ENCODE data around the gene USH1G.

USH1G gene

DNA sequence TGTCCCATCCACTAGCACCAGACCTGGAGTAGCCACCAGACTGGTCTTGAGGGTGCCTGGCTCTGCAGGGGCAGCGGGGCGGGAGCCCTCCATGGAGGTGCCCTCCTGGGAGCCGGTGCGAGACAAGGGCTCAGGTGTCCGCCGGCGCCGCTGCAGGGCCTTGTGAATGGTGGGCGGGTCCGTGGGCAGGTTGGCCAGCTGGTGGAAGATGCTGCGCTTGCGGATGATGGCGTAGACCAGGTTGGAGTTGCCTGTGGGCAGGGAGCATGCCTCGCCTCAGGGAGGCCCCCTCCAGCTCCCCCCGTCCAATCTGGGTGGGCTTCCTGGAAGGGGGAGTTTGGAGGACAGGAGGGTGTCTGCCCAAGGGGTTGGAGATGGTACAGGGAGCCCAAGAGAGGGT, 31.1 kb upstream of the USH1G start:
- DNase-seq (ENCODE audit: low read depth in 2 of 2), result no peak

DNA sequence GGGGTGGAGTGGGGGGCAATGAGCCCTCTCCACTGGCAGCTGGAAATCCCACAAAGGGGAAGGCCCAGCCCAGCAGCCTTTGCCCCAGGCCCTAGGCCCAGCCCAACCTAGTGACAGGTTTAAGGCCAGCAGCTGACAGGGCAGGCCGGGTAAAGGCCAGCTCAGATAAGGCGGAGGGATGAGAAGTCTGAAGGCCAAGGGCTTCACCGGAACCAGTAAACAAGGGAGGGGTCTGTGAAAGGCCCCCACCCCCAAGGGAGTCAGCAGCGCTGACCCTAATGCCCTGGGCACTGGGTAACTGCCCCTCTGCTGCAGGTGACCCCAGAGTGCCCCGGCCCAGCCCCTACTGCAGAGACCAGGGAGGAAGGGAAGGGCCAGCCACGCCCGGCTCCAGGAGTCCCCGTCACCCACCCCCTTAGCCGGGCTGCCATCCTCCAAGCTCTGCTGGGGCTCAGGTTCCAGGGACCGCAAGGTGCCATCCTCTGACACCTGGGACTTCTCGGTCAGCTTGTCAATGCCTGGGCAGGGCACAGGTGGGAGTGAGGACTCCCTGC, 30.2 kb upstream of the USH1G start:
- DNase-seq (ENCODE audit: low read depth in 2 of 2), result no peak

DNA sequence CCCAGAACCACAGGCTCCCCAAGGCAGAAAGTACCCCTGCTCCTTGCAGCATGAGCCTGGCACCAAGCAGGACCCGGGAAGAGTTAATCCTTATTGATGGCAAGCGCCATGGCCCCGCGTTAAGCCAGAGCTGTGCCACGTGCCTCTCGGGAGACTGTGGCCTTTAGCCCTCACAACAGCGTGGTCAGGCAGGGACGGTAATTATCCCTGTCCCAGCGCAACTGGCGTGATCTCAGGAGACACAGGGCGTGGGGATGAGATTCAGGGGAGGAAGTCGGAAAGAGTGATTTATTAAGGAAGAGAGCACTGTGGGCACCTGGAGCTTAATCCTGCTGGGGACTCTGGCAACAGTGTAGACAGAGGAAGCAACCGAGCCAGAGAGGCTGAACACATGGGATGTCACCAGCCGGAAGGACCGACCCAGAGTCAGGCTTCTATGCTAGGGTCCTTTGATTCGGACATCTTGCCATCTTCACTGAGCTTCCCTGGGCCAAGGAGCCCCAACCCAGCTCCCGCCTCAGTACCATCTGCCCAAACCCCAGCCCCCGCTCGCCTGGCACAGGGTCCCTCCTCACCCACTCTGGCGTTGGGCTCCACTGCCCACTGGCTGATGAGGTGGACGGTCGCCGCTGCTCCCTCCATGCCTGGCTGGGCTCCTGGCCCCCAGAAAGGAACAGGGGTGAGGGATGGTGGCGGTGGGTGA, 29.5 kb upstream of the USH1G start:
- no peak for DNase-seq (ENCODE audit: low read depth in 2 of 2)

DNA sequence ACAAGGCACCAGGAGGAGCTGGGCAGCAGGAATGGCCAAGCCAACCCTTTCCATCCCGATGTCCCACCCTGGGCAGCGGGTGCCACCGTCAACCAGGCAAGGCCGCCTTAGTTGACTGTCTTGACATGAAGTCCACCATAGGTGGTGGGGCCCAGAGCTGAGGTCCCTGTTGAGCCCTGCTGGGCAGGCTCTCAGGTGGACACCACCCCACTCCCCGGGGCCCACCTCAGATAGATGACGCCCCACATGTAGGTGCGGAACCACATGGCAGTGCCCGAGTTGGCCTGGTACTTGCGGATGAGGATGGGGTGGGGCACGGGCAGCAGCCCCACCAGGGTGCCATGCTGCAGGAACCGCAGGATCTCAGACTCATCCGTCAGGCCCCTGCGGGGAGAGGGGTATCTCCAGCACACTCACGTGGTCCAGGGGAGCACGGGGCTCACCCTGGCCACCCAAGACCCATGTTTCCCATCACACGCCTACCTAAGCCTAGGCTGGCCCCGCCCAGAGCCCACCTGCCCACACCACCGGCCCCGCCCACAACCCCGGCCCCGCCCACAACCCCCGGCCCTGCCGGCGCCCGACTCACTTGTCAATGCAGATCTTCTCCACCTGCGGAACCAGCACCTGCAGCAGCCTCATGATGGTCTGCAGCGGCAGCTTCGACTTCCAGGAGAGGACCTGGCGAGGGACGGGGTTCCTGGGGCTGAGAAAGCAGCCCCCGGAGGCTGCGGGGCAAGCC, 28.8 kb upstream of the USH1G start:
- no peak for DNase-seq (ENCODE audit: low read depth in 2 of 2)

DNA sequence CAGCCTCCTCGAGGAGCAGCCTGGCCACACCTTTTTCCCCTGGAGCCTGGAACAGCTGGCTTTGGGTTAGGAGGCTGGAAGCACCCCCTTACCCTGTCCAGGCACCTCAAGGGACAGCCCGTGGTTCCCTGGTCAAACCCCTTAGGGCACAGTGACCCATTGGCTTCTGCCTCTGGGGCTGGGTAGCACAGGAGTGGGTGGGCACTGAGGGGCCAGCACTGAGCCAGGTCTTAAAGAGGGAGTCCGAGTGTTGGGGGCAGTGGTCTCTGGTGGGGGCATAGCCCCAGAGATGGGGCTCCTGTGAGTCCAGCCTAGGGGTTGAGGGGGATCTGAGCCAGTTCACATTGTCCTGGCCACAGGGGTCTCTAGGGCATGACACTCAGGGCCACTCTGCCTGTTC, 28.0 kb upstream of the USH1G start:
- no peak for DNase-seq (ENCODE audit: low read depth in 2 of 2)

DNA sequence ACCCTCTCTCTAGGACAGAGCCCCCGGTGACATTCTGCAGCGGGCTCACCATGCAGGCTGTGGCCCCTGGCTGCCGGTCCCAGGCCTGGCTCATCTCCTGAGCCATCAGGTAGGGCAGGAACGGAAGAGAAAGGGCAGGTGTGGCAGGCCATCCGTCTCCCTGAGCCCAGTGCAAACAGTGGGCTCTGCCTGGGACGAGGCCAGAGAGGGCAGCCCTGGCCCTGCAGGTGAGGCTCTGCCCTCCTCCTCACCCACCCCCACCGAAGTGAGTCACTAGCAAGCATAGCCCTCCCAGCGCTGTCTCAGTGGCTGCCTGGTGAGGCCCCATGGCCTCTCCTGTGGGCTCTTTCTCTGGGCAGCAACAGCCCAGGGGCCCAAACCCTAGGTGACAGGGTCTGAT, 27.2 kb upstream of the USH1G start:
- no peak for DNase-seq (ENCODE audit: low read depth in 2 of 2)

DNA sequence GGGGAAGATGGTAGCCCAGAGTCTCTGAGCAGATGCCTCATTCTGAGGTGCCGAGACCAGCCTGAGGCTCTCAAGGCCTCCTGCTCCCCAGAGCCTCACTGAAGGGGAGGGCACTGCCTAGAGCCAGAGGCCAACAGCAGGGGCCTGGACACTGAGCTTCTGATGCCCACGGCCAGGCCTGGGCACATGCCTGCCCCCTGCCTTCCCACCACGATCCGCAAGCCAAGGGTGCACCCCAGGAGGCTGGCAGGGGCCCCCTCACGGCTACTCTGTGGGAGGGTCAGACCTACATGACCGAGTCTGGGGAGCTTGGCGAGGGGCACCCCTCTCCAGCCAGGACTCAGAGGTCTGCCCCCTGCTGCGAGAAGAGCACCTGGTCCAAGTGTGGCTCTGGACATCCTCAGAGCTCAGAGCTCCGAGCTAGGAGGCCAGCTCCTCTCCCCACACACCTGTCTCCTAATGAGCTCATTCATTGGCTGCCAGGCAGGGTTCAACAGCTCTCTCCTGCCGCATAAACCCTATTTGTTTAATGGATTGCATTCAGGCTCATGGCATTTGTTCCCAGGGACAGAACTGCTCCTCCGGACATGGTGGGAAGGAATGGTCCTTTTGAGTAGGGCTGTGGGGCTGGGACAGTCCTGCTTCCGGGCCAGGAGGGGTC, 26.5 kb upstream of the USH1G start:
- DNase-seq (ENCODE audit: low read depth in 2 of 2), result no peak

DNA sequence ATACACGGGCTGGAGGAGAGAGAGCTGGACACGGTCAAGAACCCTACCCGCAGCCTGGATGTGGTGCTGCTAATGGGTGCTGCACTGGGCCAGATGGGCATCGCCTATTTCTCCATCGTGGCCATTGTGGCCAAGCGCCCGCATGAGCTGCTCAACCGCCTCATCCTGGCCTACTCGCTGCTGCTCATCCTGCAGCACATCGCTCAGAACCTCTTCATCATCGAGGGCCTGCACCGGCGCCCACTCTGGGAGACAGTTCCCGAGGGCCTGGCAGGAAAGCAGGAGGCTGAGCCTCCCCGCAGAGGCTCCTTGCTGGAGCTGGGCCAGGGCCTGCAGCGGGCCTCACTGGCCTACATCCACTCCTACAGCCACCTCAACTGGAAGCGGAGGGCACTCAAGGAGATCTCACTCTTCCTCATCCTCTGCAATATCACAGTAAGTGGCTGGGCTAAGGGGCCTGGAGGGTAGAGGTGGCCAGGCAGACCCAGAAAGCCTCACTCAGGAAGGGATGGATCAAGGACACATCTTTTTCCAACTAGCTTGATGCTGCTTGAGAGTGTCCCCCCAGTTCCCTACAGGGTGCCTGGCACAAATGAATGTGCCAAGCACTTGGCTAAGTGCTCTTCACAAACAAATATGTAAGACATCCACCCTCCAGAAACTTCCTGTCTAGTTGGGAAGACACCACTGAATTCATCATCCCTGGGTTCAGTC, 24.1 kb upstream of the USH1G start:
- DNase-seq (ENCODE audit: low read depth in 2 of 2), result no peak

DNA sequence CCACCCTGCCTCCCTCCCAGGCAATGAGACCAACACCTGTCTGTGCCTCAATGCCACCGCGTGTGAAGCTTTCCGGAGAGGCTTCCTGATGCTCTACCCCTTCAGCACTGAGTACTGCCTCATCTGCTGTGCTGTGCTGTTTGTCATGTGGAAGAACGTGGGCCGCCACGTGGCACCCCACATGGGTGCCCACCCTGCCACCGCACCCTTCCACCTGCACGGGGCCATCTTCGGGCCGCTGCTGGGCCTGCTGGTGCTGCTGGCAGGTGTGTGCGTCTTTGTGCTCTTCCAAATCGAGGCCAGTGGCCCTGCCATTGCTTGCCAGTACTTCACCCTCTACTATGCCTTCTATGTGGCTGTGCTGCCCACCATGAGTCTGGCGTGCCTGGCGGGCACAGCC, 23.6 kb upstream of the USH1G start:
- no peak for DNase-seq (ENCODE audit: low read depth in 2 of 2)

DNA sequence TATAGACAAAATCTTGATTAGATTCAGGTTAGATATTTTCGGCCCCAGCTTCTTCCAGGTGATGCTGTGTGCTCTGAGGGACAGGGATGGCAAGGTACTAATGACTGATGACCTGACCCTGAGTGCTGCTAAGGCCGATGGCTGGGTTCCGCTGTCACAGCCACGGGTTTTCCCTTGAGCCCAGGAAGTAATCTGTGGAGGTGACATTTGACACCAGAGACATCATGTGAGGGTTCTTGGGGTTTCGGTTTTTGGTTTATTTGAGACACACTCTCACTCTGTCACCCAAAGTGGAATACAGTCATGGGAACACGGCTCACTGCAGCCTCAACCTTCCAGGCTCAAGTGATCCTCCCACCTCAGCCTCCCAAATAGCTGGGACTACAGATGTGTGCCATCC, 22.5 kb upstream of the USH1G start:
- DNase-seq (ENCODE audit: low read depth in 2 of 2), result no peak

DNA sequence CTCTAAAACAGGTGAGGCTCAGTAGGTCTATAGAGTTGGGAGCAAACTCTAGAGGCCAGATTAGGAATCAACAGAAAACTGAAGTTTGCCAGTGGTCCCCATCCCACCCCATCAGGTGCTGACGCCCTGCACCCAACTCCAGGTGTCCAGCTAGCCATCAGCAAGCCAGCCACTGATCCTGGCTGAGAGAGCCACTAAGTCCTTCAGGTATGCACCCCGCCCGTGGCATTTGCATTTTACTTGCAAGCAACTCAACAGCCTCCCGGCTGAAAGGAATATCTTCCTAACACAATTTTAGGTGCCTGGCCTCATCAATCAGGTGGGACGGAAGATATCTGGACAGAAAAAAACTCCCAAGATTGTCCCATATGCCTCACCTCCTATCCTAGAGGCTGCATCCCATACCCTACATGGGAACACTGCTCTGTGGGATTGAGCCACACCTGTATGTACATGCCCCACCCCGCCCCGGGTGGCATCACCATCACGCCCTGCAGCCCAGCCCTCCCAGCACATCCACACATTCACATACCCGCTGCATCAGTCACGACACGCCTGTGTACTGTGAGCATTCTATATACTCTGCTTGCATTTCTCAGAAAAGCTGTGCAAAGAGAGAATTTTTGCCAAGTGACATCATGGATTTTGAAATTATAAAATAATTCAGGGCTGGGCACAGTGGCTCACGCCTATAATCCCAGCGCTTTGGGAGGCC, 20.9 kb upstream of the USH1G start:
- DNase-seq (ENCODE audit: low read depth in 2 of 2), result no peak

DNA sequence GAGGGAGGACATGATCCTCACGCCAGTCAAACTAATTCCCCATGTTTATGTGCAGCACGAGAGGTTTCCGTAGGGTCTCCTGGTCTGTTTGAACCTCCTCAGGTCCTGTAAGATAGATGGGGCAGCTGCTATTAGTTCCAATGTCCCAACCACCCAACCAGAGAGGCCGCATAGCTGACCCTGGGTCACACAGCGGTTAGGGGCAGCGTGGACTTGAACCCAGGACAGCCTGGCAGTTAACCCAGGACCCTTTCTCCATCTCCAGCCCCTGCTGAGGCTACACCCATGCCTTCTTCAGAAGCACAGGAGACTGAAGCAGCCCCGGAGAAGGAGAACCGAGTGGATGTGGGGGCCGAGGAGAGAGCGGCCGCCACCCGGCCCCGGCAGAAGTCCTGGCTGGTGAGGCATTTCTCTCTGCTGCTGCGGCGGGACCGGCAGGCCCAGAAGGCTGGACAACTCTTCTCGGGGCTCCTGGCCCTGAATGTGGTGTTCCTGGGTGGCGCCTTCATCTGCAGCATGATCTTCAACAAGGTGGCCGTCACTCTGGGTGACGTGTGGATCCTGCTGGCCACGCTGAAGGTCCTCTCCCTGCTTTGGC, 18.2 kb upstream of the USH1G start:
- no peak for DNase-seq (ENCODE audit: low read depth in 2 of 2)

DNA sequence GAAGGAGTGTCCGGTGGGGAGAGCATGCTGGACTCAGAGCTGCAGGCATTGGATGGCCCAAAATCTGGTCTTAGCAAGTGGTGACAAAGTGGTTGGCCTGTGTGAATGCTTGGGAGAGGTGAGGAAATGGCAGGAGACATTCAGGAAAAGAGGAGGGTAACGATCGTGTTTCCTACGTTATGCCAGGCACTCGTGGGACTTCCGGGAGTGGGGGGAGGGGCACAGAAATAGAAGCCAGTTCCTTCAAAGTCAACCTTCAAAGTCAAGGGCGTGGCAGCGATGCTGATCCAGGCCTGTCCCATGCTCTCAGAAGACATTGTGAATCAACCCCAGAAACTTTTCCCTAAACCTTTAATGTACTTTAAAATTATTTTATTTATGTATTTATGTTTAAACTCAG, 16.5 kb upstream of the USH1G start:
- no peak for DNase-seq (ENCODE audit: low read depth in 2 of 2)

DNA sequence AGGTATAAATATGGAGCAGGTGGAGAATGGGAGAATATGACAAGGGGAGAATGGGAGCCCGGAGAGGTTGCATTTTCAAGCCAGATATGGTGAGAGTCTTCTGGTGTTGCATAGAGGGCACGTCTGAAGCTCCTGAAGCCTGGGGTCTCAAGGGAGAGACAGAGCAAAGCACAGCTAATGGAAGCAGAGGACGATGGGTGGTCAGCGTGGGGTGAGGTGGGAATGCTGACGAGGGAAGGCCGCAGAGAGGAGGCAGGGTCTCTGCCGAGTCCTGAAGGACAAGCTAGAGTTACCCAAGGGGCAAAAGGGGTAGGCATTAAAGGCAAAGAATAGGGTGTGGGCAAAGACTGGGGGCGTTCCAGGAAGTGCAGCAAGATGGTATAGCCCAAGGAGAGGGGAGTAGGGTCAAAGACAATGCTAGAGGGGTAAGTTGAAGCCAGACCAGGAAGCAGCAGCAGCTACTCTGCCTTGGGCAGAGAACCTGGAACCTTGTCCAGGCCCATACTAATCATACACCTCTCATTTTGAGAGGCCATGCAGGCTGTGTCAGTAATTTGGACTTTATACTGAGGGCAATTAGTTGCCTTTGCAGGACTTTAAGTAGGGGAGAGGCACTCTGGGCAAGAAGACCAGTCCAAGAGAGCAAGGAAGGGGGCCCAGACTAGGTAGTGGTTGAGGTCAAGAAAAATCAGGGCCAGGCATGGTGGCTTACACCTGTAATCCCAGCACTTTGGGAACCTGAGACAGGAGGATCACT, 15.3 kb upstream of the USH1G start:
- DNase-seq (ENCODE audit: low read depth in 2 of 2), result no peak

DNA sequence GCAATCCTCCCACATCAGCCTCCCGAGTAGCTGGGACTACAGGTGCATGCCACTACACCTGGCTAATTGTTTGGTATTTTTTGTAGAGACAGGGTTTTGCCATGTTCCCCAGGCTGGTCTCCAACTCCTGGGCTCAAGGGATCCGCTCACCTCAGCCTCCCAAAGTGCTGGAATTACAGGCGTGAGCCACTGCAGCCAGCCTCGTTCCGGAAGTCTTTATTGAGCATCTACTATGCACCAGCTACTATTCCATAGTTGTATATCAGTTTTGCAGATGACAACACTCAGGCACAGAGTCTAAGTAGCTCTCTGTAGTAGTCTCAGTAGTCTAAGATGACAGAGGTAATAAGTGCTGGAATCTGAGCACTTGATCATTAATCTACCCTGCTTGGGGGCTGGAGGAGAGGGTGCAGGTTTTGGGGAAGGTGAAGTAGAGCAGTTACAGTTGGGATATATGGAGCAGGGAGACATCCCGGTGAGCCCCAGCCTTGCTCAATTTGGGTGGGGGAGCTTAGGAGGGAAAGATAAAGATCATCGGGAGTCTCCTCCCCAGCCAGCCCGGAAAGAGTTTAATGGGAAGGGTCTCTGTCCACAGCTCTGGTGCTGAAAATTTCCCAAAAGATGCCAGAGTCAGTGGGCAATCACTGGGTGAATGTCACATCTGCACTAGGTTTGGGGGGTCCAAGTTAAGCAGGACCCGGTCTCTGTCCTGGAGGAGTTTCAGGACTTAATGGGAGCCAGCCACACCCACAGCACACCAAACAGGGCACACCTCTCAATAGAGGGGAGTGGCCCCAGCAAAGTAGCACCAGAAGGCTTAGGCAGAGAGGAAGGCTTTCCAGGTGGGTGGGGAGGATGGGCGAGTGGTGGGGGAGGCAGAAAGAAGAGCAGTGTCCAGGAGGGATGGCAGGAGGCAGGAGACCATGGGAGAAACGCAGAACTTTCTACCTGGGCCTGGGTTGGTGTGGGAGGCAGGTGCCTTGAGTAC, 14.3 kb upstream of the USH1G start:
- no peak for DNase-seq (ENCODE audit: low read depth in 2 of 2)

DNA sequence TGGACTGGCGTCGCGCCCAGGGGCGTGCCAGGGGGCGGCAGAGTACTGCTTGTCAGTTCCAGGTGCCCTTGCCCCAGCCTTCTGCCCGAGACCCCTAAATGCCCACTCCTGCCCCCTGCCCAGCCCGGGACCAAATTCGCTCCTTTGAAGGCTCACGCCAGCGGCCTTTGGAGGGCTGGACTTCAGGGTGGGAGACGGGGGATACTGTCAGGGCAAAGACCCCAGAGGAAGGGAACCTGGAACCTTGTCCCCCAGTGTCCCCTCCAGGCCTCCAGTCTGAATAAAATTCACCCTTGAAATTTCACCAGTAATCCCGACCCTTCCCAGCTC, 13.4 kb upstream of the USH1G start:
- DNase-seq (ENCODE audit: low read depth in 2 of 2), result no peak

DNA sequence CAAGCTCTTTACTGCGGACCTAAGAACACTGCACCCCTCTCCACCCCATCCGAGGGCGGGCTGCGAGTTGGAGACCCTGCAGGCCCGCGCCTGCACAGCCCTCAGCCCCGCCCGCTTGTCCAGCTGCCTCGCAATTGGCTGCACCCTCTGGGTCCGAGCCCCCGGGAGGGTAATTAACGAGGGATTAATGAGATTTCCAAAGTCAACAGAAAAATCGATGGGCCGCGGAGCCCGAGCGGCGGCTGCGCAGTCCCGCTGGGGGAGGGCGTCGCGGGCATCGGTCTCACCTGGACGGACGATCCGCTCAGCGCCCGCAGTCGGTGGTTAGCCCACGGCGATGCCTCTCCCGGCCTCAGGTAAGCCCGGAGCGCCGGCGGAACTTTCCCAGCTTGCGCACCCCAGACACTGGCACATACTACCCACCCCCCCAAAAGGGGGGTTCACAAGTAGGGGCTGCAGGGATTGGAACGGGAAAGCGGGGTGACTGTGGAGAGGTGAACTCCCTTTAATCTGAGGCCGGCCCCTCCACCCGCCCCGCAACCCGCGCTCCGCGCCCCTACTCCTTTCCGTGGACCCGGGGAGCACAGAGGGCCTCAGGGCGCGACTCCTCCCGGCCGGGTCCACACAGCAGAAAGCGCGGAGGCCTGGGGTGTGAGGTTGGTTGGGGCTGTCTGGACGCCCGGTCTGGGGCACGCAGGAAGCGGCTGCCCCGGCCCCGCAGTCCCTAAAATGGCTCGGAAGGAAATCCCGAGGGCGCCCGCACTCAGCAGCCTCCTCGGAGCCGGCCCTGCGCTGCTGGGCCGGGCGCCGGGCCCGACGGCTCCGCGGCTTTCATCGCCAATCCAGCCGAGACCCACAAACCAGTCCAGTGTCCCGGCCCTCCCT, 12.8 kb upstream of the USH1G start, which contains the start of gene OTOP3:
Gene OTOP3, plus strand, starts transcription at position 314 of the 885 bp plus-strand sequence. Its CDS starts 24 bp downstream, at position 338.
- DNase-seq (ENCODE audit: low read depth in 2 of 2), result no peak

DNA sequence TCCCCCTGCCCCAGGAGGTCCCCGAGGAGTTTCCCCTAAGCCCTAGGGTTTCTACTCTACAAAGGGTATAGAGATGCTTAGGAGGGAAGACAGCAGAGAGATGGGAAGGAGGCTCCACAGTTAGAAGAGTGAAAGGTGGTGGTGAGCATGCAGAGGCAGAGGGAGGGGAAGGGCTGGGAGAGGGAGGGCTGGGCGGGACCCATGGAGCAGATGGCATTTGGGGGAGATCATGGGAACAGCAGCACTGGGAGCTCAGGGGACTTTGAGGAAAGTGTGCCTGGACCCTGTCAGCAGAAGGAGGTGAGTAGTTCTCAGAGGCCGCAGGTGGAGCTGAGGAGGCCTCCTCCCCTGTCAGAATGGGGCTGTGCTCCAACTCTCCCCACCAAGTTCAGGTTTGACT, 12.0 kb upstream of the USH1G start:
- no peak for DNase-seq (ENCODE audit: low read depth in 2 of 2)
